PC-3 (cell line): ENCODE measurements around the gene ITFG2. TPM values are rescaled to one million over a fixed set of nuclear protein-coding genes. Genes with fewer than 3 reads are reported as not detected.

ENCODE experiments used
- ATAC-seq: fragments of 200-7000 bp; cut with Tn5 transposase; 2 replicates; pipeline ENCODE4 v1.9.1; 2020; ENCODE audit warnings: mild to moderate bottlenecking, moderate library complexity
- BruUV-seq: library from RNA; stranded (reverse); fragments of 400-500 nt; replicated peaks from 2 replicates; lab custom pipeline; 2021; lab: Mats Ljungman, UMichigan
- CTCF ChIA-PET: fragments of 300-600 bp; sonication (Branson Sonifier 250); formaldehyde crosslinking; loops from one replicate; lab custom pipeline; 2022; ENCODE audit warnings: antibody characterized with exemption; lab: Charles Lee
- POLR2A ChIA-PET: fragments of 300-600 bp; sonication (Branson Sonifier 250); formaldehyde crosslinking; loops from one replicate; lab custom pipeline; 2022; ENCODE audit warnings: antibody characterized with exemption; ENCODE audit not compliant: unreplicated experiment; lab: Charles Lee
- DNase-seq: peaks from one replicate; pipeline ENCODE4 v3.0.0-alpha.2; 2015
- H2AFZ ChIP-seq: fragments of 300-600 bp; sonication (generic); 2 replicates; pipeline ENCODE4 v1.6.0; 2016; ENCODE audit warnings: antibody characterized with exemption, low read length
- H3F3A ChIP-seq: fragments of 300-600 bp; sonication (generic); one replicate; pipeline ENCODE4 v1.6.0; 2017; ENCODE audit warnings: antibody characterized with exemption, low read length, control low read depth, mild to moderate bottlenecking; ENCODE audit not compliant: unreplicated experiment
- H3K27ac ChIP-seq: fragments of 300-600 bp; sonication (generic); 2 replicates; pipeline ENCODE4 v1.5.1; 2016; ENCODE audit warnings: mild to moderate bottlenecking, low read length
- H3K27me3 ChIP-seq: fragments of 300-600 bp; sonication (generic); 2 replicates; pipeline ENCODE4 v1.6.1; 2016; ENCODE audit warnings: low read length, mixed read lengths
- H3K36me3 ChIP-seq: fragments of 300-600 bp; sonication (generic); 2 replicates; pipeline ENCODE4 v1.6.1; 2016; ENCODE audit warnings: low read depth, mixed run types, low read length, mixed read lengths
- H3K4me1 ChIP-seq: fragments of 300-600 bp; sonication (generic); 2 replicates; pipeline ENCODE4 v1.5.1; 2016; ENCODE audit warnings: low read length; ENCODE audit not compliant: insufficient read depth
- H3K4me2 ChIP-seq: fragments of 300-600 bp; sonication (generic); 2 replicates; pipeline ENCODE4 v1.6.0; 2016; ENCODE audit warnings: low read length
- H3K4me3 ChIP-seq: fragments of 300-600 bp; sonication (generic); 2 replicates; pipeline ENCODE4 v1.5.1; 2016; ENCODE audit warnings: mild to moderate bottlenecking, low read length, mixed read lengths
- H3K79me2 ChIP-seq: fragments of 300-600 bp; sonication (generic); 2 replicates; pipeline ENCODE4 v1.6.1; 2017; ENCODE audit warnings: low read length, mixed read lengths
- H3K9ac ChIP-seq: fragments of 300-600 bp; sonication (generic); 2 replicates; pipeline ENCODE4 v1.6.0; 2016; ENCODE audit warnings: mild to moderate bottlenecking, low read length
- H3K9me2 ChIP-seq: fragments of 300-600 bp; sonication (generic); replicated peaks from 2 replicates; pipeline ENCODE4 v1.6.1; 2016; ENCODE audit warnings: mixed run types, low read length, mixed read lengths
- H3K9me3 ChIP-seq: fragments of 300-600 bp; sonication (generic); 2 replicates; pipeline ENCODE4 v1.6.1; 2016; ENCODE audit warnings: low read length, mixed read lengths
- H4K20me1 ChIP-seq: fragments of 300-600 bp; sonication (generic); 2 replicates; pipeline ENCODE4 v1.6.1; 2016; ENCODE audit warnings: low read length, mixed read lengths
- EZH2 ChIP-seq: fragments of 300-600 bp; sonication (generic); IDR thresholded peaks from one replicate; pipeline ENCODE4 v1.6.1; 2017; ENCODE audit warnings: antibody characterized with exemption, mild to moderate bottlenecking, low read length; ENCODE audit not compliant: unreplicated experiment
- EZH2phosphoT487 ChIP-seq: fragments of 300-600 bp; sonication (generic); IDR thresholded peaks from 2 replicates; pipeline ENCODE4 v1.6.1; 2018; ENCODE audit warnings: mild to moderate bottlenecking, antibody characterized with exemption, low read length, borderline replicate concordance
- intact Hi-C: fragments of 100-400 bp; cut with micrococcal nuclease; formaldehyde crosslinking; loops from 2 replicates; pipeline ENCODE4 v1.9.0; 2023
- total RNA-seq: library from RNA; depleted of rRNA; stranded (reverse); fragments of >200 nt; gene quantifications from 2 replicates; pipeline ENCODE4 v1.2.3, GENCODE V29; 2014
- TF ChIP-seq, protein P1 (sequence below): fragments of 300-600 bp; sonication (generic); conservative IDR thresholded peaks from 2 replicates; pipeline ENCODE4 v1.5.1; 2017; ENCODE audit warnings: antibody characterized with exemption, low read depth, mild to moderate bottlenecking, low read length

Gene ITFG2
- total RNA-seq, 1 experiment from 2014 or later = 12.8 TPM

GRCh38 chr12:2776129-2776806, 36.2 kb upstream of the ITFG2 start:
- H3F3A ChIP-seq = no peaks in the 10 kb centered on the region
- H3K4me3 ChIP-seq = no peak overlapping the region
- no peaks in the 10 kb centered on the region for H3K36me3 ChIP-seq
- no peaks in the 10 kb centered on the region for H3K9me2 ChIP-seq
- TF ChIP-seq, protein P1, sequence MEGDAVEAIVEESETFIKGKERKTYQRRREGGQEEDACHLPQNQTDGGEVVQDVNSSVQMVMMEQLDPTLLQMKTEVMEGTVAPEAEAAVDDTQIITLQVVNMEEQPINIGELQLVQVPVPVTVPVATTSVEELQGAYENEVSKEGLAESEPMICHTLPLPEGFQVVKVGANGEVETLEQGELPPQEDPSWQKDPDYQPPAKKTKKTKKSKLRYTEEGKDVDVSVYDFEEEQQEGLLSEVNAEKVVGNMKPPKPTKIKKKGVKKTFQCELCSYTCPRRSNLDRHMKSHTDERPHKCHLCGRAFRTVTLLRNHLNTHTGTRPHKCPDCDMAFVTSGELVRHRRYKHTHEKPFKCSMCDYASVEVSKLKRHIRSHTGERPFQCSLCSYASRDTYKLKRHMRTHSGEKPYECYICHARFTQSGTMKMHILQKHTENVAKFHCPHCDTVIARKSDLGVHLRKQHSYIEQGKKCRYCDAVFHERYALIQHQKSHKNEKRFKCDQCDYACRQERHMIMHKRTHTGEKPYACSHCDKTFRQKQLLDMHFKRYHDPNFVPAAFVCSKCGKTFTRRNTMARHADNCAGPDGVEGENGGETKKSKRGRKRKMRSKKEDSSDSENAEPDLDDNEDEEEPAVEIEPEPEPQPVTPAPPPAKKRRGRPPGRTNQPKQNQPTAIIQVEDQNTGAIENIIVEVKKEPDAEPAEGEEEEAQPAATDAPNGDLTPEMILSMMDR = no peak
- TF ChIP-seq EZH2 = no peak
- no peak for TF ChIP-seq EZH2phosphoT487
- BruUV-seq = no TSS peak
- H2AFZ ChIP-seq = no peak overlapping the region
- H3K79me2 ChIP-seq = no peaks in the 10 kb centered on the region
- peaks cover 31% of the 10 kb centered on the region for H3K27me3 ChIP-seq
- CTCF ChIA-PET = no interaction called here
- no peaks in the 10 kb centered on the region for H3K4me1 ChIP-seq
- DNase-seq = no peak
- H3K9me3 ChIP-seq = no peaks in the 10 kb centered on the region
- no peak overlapping the region for H3K27ac ChIP-seq
- intact Hi-C loops = no loop called here
- H4K20me1 ChIP-seq = no peaks in the 10 kb centered on the region
- no peak overlapping the region for H3K9ac ChIP-seq
- no peak overlapping the region for H3K4me2 ChIP-seq
- no peak for ATAC-seq
- POLR2A ChIA-PET = no interaction called here

- CTCF ChIA-PET = no interaction called here
Observed at GRCh38 chr12:2779281-2779680, 33.2 kb upstream of the ITFG2 start.

More at GRCh38 chr12:2779281-2779680, 33.2 kb upstream of the ITFG2 start:
- ATAC-seq (no peak), DNase-seq (no peak)
- Histone ChIP-seq H3K79me2 (no peaks in the 10 kb centered on the region), H3K9me2 (no peaks in the 10 kb centered on the region), H2AFZ (no peak overlapping the region), H4K20me1 (no peaks in the 10 kb centered on the region), H3F3A (no peaks in the 10 kb centered on the region), H3K9me3 (no peaks in the 10 kb centered on the region), H3K27ac (no peak overlapping the region), H3K4me2 (no peak overlapping the region), H3K36me3 (no peaks in the 10 kb centered on the region), H3K27me3 (peaks cover 39% of the 10 kb centered on the region), H3K4me1 (peaks cover 1% of the 10 kb centered on the region; the same call in 1 of the 2 replicates), H3K9ac (no peak overlapping the region), H3K4me3 (no peak overlapping the region)
- POLR2A ChIA-PET = no interaction called here
- BruUV-seq = no TSS peak
- TF ChIP-seq EZH2 (no peak), EZH2phosphoT487 (no peak)
- TF ChIP-seq, protein P1 = no peak
- intact Hi-C loops = no loop called here
